H1 (cell line): ENCODE results near the gene DYNLT2. TPM values are rescaled to one million over a fixed set of nuclear protein-coding genes. Genes with fewer than 3 reads are reported as not detected.

Experiments used
- POLR2A ChIP-seq, 2 experiments: IDR thresholded peaks; 1 replicate in 1 of 2; 2 replicates in 1 of 2; pipeline ENCODE4 v1.6.1; 2011; ENCODE audit warnings: low read depth in 2 of 2, low read length in 2 of 2, mild to moderate bottlenecking in 2 of 2; ENCODE audit errors: control extremely low read depth in 1 of 2
- SIN3A ChIP-seq, 2 experiments: IDR thresholded peaks in 1 of 2; conservative IDR thresholded peaks in 1 of 2; 2 replicates each; pipeline ENCODE4 v1.6.1; 2011 to 2012; ENCODE audit warnings: low read length in 2 of 2, improper control_type of control experiment in 1 of 2, low read depth in 1 of 2, mild to moderate bottlenecking in 1 of 2
- YY1 ChIP-seq: IDR thresholded peaks from 2 replicates; pipeline ENCODE4 v1.6.1; 2011; ENCODE audit warnings: low read depth, mild to moderate bottlenecking, low read length
- polyA plus RNA-seq, 7 experiments: library from polyadenylated mRNA; depleted of rRNA in 3 of 7; stranded (reverse) in 5 of 7; unstranded in 2 of 7; fragments of >200 nt in 5 of 7; fragments of 200-250 nt in 2 of 7; gene quantifications; 1 replicate in 5 of 7; 2 replicates in 1 of 7; 4 replicates in 1 of 7; pipeline versions ENCODE4 v1.2.1 to v1.2.3, GENCODE V29; 2011 to 2013; ENCODE audit warnings: missing spikeins in 2 of 7, mixed read lengths in 2 of 7
- total RNA-seq: library from RNA; stranded (reverse); fragmentation: NEBNext Ultra II Directional; extraction: Animal tissue kit (Norgen Biotek cat#: 25700); gene quantifications from 2 replicates; pipeline ENCODE4 v1.2.1, GENCODE V29; 2021
- TF ChIP-seq, protein P1 (sequence below): IDR thresholded peaks from 2 replicates; pipeline ENCODE4 v1.6.1; 2012; ENCODE audit warnings: low read length, inconsistent platforms

DYNLT2 gene
- total and polyA plus RNA-seq, 2 of the 8 experiments (the other 6 are each of a cell fraction or from before 2014, with no cell fraction given): 0.48 to 1.8 TPM

DNA sequence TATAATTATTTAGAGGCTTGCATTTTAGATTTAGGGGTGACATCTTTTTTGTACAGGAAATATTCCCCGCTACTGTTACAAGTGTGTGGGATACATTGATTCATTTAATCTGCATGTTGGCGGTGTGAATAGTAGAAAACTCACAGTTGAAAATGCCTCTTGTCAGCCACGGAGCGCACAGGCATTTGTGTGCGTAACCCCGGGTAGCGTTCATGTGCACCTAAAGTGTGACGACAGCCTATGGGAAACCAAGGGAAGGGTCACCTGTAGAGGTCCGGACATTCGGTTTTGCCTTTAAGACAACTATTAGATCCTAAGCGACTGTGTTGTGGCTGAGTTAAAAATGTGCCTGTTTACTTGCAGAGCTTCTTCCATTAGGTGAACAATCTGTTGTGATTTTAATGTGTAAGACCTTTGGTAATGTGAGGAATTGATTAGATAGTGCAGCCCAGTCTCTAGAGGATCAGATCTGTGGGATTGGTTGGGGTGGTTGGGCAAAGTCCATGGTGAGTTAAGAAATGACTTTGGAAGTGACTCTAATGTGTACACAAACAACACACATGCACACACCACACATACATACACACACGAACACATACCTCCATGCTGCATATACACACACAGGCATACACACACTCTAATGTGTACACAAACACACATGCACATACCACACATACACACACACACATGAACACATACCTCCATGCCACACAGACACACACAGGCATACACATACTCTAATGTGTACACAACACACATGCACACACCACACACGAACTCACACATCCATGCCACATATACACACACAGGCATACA lies 15.8 kb upstream of the DYNLT2 start (continued):
- TF ChIP-seq SIN3A (conservative IDR thresholded peaks at IDR 0.05 in 1 of 2, IDR thresholded peaks at IDR 0.05 in 1 of 2; ENCODE audit: low read depth in 1 of 2, low read length in 2 of 2) (no peak), POLR2A (IDR thresholded peaks at IDR 0.05; ENCODE audit: control extremely low read depth in 1 of 2, low read depth in 2 of 2, low read length in 2 of 2) (no peak), YY1 (no peak)
- TF ChIP-seq, protein P1, sequence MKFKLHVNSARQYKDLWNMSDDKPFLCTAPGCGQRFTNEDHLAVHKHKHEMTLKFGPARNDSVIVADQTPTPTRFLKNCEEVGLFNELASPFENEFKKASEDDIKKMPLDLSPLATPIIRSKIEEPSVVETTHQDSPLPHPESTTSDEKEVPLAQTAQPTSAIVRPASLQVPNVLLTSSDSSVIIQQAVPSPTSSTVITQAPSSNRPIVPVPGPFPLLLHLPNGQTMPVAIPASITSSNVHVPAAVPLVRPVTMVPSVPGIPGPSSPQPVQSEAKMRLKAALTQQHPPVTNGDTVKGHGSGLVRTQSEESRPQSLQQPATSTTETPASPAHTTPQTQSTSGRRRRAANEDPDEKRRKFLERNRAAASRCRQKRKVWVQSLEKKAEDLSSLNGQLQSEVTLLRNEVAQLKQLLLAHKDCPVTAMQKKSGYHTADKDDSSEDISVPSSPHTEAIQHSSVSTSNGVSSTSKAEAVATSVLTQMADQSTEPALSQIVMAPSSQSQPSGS: no peak
